Colon (tissue), 2 donors: ENCODE data around the gene ARHGAP31.
"Not testable (repeated sequence)": the region's sequence is repeated elsewhere in the genome, so short reads cannot be mapped to it uniquely, and the experiment has no call there.

ENCODE experiments used
- FAIRE-seq: peaks from 2 replicates; lab custom pipeline; 2012; peaks lifted over from hg19 to GRCh38; lab: Jason Lieb, UNC
- donor health status: control.
- donor health status: control.

ARHGAP31 gene

GRCh38 chr3:119322021-119322834 lies 28.0 kb downstream of the ARHGAP31 start:
- no peak for FAIRE-seq

GRCh38 chr3:119322835-119323722 lies 28.9 kb downstream of the ARHGAP31 start:
- FAIRE-seq = no peak

GRCh38 chr3:119323723-119324085 lies 29.5 kb downstream of the ARHGAP31 start:
- FAIRE-seq = no peak

- FAIRE-seq = no peak
Measured at GRCh38 chr3:119324899-119325298, 30.7 kb downstream of the ARHGAP31 start.

GRCh38 chr3:119326976-119327375 lies 32.8 kb downstream of the ARHGAP31 start:
- FAIRE-seq = no peak

GRCh38 chr3:119329551-119329950 lies 35.4 kb downstream of the ARHGAP31 start:
- FAIRE-seq = no peak

- no peak for FAIRE-seq
Measured at GRCh38 chr3:119330181-119330580, 36.0 kb downstream of the ARHGAP31 start.

GRCh38 chr3:119330858-119331257 lies 36.7 kb downstream of the ARHGAP31 start:
- FAIRE-seq = no peak

GRCh38 chr3:119331661-119332060 lies 37.5 kb downstream of the ARHGAP31 start:
- no peak for FAIRE-seq

GRCh38 chr3:119333773-119334509 lies 39.8 kb downstream of the ARHGAP31 start:
- FAIRE-seq = no peak

GRCh38 chr3:119336823-119337222 lies 42.6 kb downstream of the ARHGAP31 start:
- no peak for FAIRE-seq

- not testable (repeated sequence) for FAIRE-seq
Measured at GRCh38 chr3:119337407-119337806, 43.2 kb downstream of the ARHGAP31 start.

GRCh38 chr3:119338754-119339153 lies 44.6 kb downstream of the ARHGAP31 start:
- FAIRE-seq = no peak

- no peak for FAIRE-seq
Measured at GRCh38 chr3:119340014-119340413, 45.8 kb downstream of the ARHGAP31 start.

- no peak for FAIRE-seq
Measured at GRCh38 chr3:119340446-119340845, 46.3 kb downstream of the ARHGAP31 start.

- no peak for FAIRE-seq
Measured at GRCh38 chr3:119342176-119342575, 48.0 kb downstream of the ARHGAP31 start.

GRCh38 chr3:119343719-119344118 lies 49.5 kb downstream of the ARHGAP31 start:
- no peak for FAIRE-seq

GRCh38 chr3:119346076-119346496 lies 51.9 kb downstream of the ARHGAP31 start:
- FAIRE-seq = no peak

- FAIRE-seq = no peak
Measured at GRCh38 chr3:119347036-119347435, 52.9 kb downstream of the ARHGAP31 start.

GRCh38 chr3:119349354-119350041 lies 55.3 kb downstream of the ARHGAP31 start:
- no peak for FAIRE-seq

GRCh38 chr3:119350114-119350513 lies 55.9 kb downstream of the ARHGAP31 start:
- no peak for FAIRE-seq

GRCh38 chr3:119351581-119351980 lies 57.4 kb downstream of the ARHGAP31 start:
- no peak for FAIRE-seq
